ENCODE data around the gene SNX30. TPM values are rescaled to one million over a fixed set of nuclear protein-coding genes. Genes with fewer than 3 reads are reported as not detected.

The SNX30 gene
- total RNA-seq, 4 donors from 2014 or later: 12.8 to 16.1 (median 14.4) TPM

DNA sequence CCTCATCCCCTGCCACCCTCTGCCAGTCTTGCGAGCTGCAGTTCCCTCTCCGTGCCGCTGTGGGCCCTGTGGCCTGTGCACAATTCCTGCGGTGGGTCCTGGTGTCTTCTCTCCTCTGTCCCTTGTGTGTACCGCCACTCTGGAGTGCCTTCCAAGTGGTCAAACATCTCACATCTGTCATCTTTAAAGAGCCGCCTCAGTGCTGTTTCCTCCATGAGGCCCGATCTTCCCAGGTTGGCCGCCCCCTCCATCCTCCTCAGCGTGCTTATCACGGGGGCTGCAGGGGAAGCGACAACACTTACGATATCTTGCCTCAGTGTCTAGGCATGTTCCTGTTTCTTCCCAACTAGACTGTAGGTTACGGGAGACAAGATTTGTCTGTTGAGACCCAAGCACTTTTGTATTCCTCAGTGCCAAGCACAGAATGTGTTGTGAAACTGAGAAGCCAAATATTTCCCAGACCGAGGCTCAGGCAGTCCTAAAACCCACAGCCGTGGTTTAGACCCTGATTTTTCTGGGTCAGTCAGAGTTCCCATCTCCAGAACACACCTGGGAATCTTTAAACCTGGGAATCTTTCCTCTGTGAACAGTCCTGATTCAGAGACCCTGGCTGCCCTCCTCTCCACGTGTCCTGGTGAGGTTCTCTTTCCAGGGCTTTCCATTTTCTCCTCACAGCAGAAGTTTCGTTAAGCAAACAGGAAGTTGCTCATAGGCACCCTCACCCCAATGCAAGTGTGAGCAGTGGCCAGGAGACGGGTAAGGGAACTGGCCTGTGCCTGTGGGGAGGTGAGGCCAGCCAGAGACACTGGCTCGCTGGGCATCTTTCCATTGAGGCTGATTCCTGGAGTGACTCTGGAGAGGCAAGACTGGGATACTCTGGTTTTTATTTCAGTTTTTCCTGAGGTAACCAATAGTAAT, 111.3 kb downstream of the SNX30 start:
- Histone ChIP-seq H3K4me3 (no peak overlapping the region), H3K9me3 (no peaks in the 10 kb centered on the region), H3K4me1 (peaks cover 8% of the 10 kb centered on the region), H3K27me3 (no peaks in the 10 kb centered on the region), H3K27ac (no peak overlapping the region), H3K36me3 (no peaks in the 10 kb centered on the region)
- WGBS: 82% methylated on average over 19 of the region's 19 CpGs
- TF ChIP-seq POLR2A (IDR thresholded peaks at IDR 0.05): no peak
- TF ChIP-seq, protein P1, sequence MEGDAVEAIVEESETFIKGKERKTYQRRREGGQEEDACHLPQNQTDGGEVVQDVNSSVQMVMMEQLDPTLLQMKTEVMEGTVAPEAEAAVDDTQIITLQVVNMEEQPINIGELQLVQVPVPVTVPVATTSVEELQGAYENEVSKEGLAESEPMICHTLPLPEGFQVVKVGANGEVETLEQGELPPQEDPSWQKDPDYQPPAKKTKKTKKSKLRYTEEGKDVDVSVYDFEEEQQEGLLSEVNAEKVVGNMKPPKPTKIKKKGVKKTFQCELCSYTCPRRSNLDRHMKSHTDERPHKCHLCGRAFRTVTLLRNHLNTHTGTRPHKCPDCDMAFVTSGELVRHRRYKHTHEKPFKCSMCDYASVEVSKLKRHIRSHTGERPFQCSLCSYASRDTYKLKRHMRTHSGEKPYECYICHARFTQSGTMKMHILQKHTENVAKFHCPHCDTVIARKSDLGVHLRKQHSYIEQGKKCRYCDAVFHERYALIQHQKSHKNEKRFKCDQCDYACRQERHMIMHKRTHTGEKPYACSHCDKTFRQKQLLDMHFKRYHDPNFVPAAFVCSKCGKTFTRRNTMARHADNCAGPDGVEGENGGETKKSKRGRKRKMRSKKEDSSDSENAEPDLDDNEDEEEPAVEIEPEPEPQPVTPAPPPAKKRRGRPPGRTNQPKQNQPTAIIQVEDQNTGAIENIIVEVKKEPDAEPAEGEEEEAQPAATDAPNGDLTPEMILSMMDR (IDR thresholded peaks at IDR 0.05): no peak
- TF ChIP-seq EP300 (IDR thresholded peaks at IDR 0.05): no peak
- TF ChIP-seq POLR2AphosphoS5 (IDR thresholded peaks at IDR 0.05): no peak
- DNase-seq (ENCODE audit: low spot score in 2 of 2): no peak

DNA sequence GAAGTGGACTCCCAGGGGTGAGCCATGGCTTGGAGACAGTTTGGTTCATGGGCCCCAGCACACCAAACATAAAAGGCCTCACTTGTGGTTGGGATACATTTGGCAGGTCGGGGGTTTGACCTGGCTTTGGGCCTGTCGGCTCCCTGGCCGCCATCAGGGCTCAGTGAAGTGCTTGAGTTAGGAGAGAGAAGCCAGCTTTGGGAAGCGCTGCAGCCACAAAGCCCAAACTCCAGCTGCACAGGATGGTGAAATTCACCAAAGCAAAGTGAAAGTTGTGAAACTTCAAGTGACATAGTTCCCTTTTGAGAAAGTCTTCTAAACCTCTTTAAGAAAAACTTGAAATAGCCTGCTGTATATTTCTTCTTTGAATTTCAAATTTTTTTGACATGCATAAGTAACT, 112.7 kb downstream of the SNX30 start:
- WGBS: 36% methylated on average over 4 of the region's 4 CpGs
- no peak overlapping the region for H3K4me3 ChIP-seq
- no peak overlapping the region for H3K27ac ChIP-seq
- no peaks in the 10 kb centered on the region for H3K9me3 ChIP-seq
- peaks cover 5% of the 10 kb centered on the region for H3K36me3 ChIP-seq
- peaks cover 4% of the 10 kb centered on the region for H3K4me1 ChIP-seq
- DNase-seq (ENCODE audit: low spot score in 2 of 2): no peak
- TF ChIP-seq EP300 (IDR thresholded peaks at IDR 0.05): no peak
- no peak for TF ChIP-seq POLR2A (IDR thresholded peaks at IDR 0.05)
- TF ChIP-seq, protein P1 (IDR thresholded peaks at IDR 0.05): no peak
- TF ChIP-seq POLR2AphosphoS5 (IDR thresholded peaks at IDR 0.05): no peak
- H3K27me3 ChIP-seq: no peaks in the 10 kb centered on the region

DNA sequence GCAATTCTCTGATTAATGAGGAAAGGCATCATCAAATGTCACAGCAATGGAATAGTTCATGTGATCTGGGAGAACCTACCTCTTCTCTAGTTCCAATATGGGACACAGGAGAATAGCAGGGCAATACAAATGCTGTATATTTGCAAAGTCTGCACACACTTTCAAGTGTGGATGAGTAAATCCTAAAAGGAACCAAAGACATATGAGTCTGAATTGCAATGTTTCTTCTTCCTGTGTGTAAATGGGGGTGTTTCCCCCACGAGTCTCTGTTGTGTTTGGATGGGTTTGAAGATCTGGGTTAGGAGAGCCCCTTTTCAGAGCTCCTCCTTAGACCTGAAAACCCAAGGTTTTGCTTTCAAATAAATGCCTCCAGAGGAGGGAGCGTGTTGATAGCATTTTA, 113.2 kb downstream of the SNX30 start:
- Histone ChIP-seq H3K4me3 (no peak overlapping the region), H3K4me1 (peaks cover 2% of the 10 kb centered on the region), H3K36me3 (peaks cover 10% of the 10 kb centered on the region), H3K27ac (no peak overlapping the region), H3K9me3 (no peaks in the 10 kb centered on the region), H3K27me3 (no peaks in the 10 kb centered on the region)
- DNase-seq (ENCODE audit: low spot score in 2 of 2): no peak
- TF ChIP-seq EP300 (IDR thresholded peaks at IDR 0.05): no peak
- TF ChIP-seq POLR2A (IDR thresholded peaks at IDR 0.05): no peak
- TF ChIP-seq, protein P1 (IDR thresholded peaks at IDR 0.05): no peak
- no peak for TF ChIP-seq POLR2AphosphoS5 (IDR thresholded peaks at IDR 0.05)
- 86% methylated on average over 2 of the region's 2 CpGs for WGBS

GRCh38 chr9:112864403-112864802, 113.8 kb downstream of the SNX30 start:
- 100% methylated on average over 2 of the region's 3 CpGs for WGBS
- no peak overlapping the region for H3K4me3 ChIP-seq
- H3K4me1 ChIP-seq: peaks cover 2% of the 10 kb centered on the region
- DNase-seq (ENCODE audit: low spot score in 2 of 2): no peak
- H3K36me3 ChIP-seq: peaks cover 17% of the 10 kb centered on the region
- TF ChIP-seq EP300 (IDR thresholded peaks at IDR 0.05) (no peak), POLR2A (IDR thresholded peaks at IDR 0.05) (no peak), POLR2AphosphoS5 (IDR thresholded peaks at IDR 0.05) (no peak)
- TF ChIP-seq, protein P1 (IDR thresholded peaks at IDR 0.05): no peak
- H3K9me3 ChIP-seq: no peaks in the 10 kb centered on the region
- H3K27ac ChIP-seq: no peak overlapping the region
- no peaks in the 10 kb centered on the region for H3K27me3 ChIP-seq

GRCh38 chr9:112864982-112865381, 114.4 kb downstream of the SNX30 start:
- Histone ChIP-seq H3K27me3 (no peaks in the 10 kb centered on the region), H3K27ac (no peak overlapping the region), H3K4me1 (peaks cover 2% of the 10 kb centered on the region), H3K36me3 (peaks cover 22% of the 10 kb centered on the region), H3K9me3 (no peaks in the 10 kb centered on the region), H3K4me3 (no peak overlapping the region)
- DNase-seq (ENCODE audit: low spot score in 2 of 2): no peak
- TF ChIP-seq POLR2A (IDR thresholded peaks at IDR 0.05) (no peak), POLR2AphosphoS5 (IDR thresholded peaks at IDR 0.05) (no peak)
- TF ChIP-seq, protein P1 (IDR thresholded peaks at IDR 0.05): no peak
- 100% methylated on average over 7 of the region's 7 CpGs for WGBS
